D721Med (cell line): ENCODE results near the gene SPSB1.

ENCODE experiments used
- DNase-seq: peaks from one replicate; pipeline ENCODE4 v3.0.0; 2011; ENCODE audit warnings: low spot score; ENCODE audit not compliant: insufficient read length
- FAIRE-seq: peaks from 2 replicates; lab custom pipeline; 2011; peaks lifted over from hg19 to GRCh38; lab: Jason Lieb, UNC
- TF ChIP-seq, protein P1 (sequence below): IDR thresholded peaks from 2 replicates; pipeline ENCODE4 v1.5.1; 2012; ENCODE audit warnings: mild to moderate bottlenecking, control low read depth; ENCODE audit not compliant: insufficient read depth; ENCODE audit errors: missing control alignments

Gene SPSB1

DNA sequence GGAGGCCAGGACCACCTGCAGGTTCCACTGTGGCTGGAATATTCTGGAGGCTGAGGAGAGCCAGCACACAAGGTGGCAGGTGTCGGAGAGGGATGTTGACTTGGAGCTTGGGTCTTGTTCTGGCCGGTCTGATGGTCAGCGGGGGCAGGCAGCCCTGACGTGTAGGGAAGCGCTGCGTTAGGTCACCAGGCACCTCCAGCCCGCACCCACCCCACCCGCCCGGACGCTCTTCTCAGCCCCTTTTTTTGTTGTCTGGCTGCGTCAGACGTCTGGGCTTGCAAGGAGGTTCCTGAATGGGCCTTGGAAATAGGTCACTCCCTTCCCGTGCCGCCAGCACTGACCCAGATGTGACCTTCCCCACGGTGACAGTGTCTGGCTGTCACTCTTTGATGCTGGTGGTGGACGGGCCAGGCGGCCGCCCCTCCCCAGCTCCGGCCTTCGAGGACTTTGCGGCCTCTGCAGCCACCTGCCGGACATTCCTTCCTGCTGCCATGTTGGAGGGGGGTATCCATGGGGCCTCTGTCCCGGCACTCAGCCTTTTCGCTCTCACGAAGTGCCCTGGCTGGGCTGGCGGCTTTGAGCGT lies 30.1 kb downstream of the SPSB1 start:
- TF ChIP-seq, protein P1, sequence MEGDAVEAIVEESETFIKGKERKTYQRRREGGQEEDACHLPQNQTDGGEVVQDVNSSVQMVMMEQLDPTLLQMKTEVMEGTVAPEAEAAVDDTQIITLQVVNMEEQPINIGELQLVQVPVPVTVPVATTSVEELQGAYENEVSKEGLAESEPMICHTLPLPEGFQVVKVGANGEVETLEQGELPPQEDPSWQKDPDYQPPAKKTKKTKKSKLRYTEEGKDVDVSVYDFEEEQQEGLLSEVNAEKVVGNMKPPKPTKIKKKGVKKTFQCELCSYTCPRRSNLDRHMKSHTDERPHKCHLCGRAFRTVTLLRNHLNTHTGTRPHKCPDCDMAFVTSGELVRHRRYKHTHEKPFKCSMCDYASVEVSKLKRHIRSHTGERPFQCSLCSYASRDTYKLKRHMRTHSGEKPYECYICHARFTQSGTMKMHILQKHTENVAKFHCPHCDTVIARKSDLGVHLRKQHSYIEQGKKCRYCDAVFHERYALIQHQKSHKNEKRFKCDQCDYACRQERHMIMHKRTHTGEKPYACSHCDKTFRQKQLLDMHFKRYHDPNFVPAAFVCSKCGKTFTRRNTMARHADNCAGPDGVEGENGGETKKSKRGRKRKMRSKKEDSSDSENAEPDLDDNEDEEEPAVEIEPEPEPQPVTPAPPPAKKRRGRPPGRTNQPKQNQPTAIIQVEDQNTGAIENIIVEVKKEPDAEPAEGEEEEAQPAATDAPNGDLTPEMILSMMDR = no peak
- FAIRE-seq = no peak
- no peak for DNase-seq

DNA sequence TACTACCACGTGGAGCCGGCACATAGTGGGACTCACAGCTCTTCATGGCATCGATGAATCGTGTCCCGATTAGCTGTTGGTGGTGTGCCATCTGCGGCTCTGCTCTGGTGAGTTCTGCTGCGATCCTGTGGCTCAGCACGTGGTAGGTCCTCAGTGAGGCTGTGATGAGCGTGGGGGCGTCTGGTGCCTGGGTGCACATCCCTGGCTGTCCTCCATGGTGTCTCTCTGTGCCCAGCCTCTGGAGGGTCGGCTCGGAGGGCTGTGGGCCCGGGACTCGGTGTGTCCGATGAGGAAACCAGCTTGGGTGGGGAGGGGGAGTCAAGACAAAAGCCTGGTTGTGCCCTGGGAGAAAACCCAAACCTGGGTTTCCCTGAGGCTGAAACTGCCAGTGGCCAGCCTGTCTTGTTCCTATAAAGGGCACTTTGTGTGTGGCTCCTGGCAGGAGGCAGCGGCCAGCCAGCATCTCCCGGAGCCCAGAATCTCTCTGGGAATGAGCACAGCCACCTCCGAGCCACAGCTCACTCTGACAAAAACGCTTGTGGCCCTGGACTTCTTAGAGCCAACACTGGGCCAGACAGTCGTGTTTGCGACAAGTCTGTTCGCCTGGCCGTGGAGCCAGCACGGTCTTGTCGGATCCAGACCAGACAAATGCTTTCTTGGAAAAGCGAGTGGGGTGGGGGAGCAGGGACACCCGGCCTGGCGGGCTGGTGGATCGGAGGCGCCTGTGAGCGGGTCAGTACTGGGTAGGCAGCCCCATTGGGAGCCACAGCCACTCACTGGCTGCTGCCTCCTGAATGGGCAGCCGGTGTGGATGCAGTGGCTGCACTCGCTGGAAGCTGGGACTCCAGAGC lies 31.8 kb downstream of the SPSB1 start:
- FAIRE-seq (no peak), DNase-seq (no peak)
- TF ChIP-seq, protein P1 = no peak

DNA sequence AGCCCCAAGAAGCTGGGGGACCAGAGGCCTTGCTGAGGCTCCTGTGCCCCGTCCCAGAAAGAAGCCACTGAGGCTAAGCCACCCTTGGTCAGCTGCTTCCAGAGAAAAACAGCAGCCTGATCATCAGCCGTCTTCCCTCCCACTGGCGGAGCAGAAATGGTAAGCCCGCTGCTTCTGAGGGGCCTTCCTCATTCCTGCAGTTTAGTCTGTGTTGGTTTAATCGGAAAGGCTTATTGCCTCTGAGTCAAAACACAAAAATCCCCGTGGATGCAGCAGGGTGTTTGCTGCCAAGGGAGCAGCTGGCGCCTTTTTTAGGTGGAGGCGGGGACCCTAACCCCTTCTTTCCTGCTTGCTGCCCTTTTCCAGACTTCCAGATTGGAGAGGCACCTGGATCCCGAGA lies 33.9 kb downstream of the SPSB1 start:
- TF ChIP-seq, protein P1 = no peak
- DNase-seq (no peak), FAIRE-seq (no peak)

DNA sequence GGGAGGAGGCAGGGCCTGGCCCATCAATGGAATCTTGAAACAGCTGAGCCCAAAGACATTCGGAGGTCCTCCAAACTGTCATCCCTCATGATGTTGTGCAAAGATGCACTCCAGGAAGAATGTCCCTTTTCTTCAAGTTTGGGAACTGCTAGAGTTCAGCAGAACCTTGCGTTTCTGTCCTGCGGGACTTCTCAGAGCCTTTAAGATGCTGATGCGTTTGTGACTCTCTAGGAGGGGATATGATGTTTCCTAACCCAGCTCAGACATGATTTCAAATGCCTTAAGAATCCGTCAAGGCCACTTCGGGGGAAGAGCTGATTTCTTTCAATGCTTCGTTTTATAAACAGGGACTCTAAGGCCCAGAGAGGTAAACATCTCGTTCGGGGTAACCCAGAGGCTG lies 35.5 kb downstream of the SPSB1 start:
- no peak for FAIRE-seq
- TF ChIP-seq, protein P1 = no peak
- no peak for DNase-seq

DNA sequence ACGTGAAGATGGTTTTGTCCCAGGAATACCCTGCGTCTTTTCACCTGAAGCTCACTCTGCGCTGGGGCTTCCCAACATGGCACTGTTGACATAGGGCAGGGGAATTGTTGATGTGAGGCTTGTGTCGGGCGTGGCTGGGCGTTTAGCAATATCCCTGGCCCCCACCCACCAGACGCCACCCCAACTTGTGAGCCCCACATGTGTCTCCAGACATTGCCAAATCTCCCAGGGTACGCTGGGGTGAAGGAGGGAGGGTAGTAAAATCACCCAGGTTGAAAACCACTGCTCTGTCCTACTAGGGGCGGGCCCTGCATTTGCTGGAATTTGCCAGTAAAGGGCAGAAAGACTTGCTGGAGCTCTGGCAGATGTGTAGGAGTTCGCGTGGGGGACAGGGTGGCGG lies 36.0 kb downstream of the SPSB1 start:
- DNase-seq (no peak), FAIRE-seq (no peak)
- TF ChIP-seq, protein P1 = no peak

DNA sequence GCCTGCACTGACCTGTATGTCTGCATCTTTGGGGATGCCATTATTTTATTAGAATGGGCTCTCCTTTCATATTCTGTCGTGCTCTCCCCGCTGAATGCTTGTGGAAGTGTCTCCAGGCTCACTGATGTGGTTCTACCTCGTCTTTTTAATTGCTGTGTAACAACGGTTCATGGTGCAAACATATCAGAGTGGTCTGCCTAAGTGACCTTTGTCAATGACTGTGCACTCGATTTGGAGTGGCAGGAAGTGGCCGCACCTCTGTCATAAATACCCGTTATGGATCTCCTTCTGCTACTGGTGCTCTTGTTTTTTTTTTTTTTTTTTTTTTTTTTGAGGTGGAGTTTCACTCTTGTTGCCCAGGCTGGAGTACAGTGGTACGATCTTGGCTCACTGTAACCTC lies 38.3 kb downstream of the SPSB1 start:
- DNase-seq (no peak), FAIRE-seq (no peak)
- TF ChIP-seq, protein P1 = no peak

DNA sequence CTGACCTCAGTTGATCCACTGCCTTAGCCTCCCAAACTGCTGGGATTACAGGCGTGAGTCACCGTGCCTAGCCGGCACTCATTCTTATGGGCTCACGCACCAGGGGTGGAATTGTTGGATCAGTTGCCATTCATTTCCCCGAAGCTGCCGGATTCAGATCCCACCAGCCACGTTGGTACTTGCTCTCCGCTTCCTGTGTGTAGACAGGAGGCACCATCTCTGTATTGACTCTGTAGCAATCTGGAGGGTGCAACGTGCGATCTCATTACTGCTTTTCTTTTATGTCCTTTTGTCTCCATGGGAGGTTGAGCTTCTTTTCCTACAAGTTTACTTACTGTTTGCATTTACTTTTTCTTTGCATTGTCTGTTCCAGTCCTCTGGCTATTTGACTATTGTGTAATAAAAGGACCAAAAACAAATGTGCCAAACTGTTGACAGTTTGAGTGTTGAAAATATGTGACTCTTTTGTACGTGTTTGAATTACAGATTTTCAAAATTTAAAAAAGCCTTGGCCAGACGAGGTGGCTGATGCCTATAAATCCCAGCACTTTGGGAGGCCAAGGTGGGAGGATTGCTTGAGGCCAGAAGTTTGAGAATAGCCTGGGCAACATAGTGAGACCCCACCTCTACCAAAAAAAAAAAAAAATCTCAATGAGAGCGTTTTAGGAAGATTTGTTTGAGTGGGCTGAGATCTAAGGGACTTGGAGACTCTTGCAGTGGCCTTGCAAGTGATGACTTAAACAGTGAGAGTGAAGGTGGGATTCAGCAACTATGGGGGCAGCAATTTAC lies 39.1 kb downstream of the SPSB1 start:
- no peak for FAIRE-seq
- no peak for DNase-seq
- TF ChIP-seq, protein P1 = no peak
